Measurements from ENCODE around the gene MADD. TPM values are rescaled to one million over a fixed set of nuclear protein-coding genes. Genes with fewer than 3 reads are reported as not detected.

MADD gene
- total RNA-seq, 1 experiment from 2014 or later, result 42.9 TPM

DNA sequence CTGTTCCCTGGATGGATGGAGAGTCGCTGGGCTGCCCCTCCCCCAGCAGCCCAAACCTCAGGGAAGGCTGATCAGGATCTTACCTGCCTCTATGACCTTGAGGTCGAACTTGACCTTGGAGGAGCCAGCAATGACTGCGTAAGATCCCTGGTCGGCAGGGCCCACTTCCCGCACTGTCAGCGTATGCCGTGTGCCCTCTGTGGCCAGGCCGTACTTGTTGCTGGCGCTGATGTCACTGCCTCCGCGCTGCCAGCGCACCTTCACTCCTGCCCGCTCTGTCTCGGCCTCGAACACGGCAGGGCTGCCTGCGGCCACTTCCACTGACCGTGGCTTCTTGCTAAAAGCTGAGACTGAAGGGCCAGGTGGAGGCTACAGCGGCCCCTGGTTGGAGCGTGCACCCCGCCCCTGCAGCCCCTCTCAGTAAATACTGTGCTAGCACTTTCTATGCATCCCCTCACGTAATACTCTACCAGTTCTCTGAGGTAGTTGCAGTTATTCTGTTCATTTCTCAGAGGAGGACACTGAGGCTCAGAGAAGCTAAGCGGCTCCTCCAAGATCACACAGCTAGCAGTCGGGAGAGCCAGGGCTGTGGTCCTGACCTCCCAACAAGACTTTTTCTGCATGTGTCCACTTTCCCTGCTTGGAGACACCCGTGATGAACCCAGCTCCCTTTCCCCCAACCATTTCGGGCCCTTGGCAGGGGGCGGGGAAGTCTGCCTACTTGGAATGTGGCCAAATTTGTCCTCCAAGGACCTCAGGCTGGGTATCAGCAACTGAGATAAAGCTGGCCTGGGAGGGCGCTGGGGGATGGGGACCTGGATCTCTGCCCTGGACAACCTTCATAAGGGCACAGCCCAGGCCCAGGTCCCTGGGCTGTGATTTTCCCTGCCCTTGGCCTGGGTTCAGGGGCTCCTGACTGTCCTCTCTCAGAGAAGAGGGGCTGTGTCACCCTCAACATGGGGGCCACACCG, 81.5 kb downstream of the MADD start:
- CTCF ChIA-PET, result interaction anchor here (0.6 kb wide), 1 partner anchor 488 kb away, joined by 10 read pairs; no protein-coding TSS in a partner anchor

DNA sequence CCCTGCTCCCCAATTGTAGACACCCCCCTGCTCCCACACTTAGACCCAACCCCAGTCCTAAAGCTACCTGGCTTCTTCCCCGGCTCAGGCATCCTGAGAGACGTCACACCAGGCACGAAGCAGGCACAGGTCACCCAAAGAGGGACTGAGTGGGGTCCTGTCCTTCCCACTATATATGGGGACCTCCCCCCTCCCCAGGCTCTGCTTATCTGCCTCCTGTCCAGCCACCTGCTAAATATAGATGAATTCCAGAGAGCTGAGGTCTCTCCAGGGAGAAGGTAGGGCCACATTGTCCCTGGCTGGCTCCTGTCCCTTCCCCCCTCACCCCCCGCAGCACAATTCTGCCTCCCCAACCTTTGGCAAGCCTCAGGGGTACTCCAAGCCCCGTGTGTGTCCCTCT, 82.6 kb downstream of the MADD start, which contains the start of gene MYBPC3:
MYBPC3 (minus strand) TSS at position 147 of the 400 bp plus-strand sequence; CDS start at position 92, 55 bp downstream.
- Mint-ChIP-seq H3K36me3 (ENCODE audit: insufficient read depth, unreplicated experiment) (no peaks in the 10 kb centered on the region), H3K27ac (ENCODE audit: unreplicated experiment) (no peak within 1 kb of the TSS), H3K4me3 (ENCODE audit: low read depth, unreplicated experiment) (no peak within 1 kb of the TSS), H3K27me3 (ENCODE audit: unreplicated experiment) (peaks cover 12% of the 10 kb centered on the region), H3K9me3 (ENCODE audit: low read depth, unreplicated experiment) (no peaks in the 10 kb centered on the region), H3K4me1 (ENCODE audit: low read depth, unreplicated experiment) (no peaks in the 10 kb centered on the region)
- TF ChIP-seq CTCF (IDR thresholded peaks at IDR 0.05; ENCODE audit: unreplicated experiment), result no peak
- intact Hi-C loops (cut with micrococcal nuclease; ENCODE audit: unreplicated experiment), result loop anchor here (10.0 kb wide), 1 partner anchor 98 kb away; the partner anchor contains the start of gene NR1H3
- CTCF ChIA-PET, result no interaction called here
- DNase-seq, result no peak
- BruUV-seq (replicated peaks), result no TSS peak

More for the DNA sequence above, 81.5 kb downstream of the MADD start:
- TF ChIP-seq CTCF (IDR thresholded peaks at IDR 0.05; ENCODE audit: unreplicated experiment), result no peak
- H3K27me3 Mint-ChIP-seq (ENCODE audit: unreplicated experiment), result peaks cover 23% of the 10 kb centered on the region
- H3K9me3 Mint-ChIP-seq (ENCODE audit: low read depth, unreplicated experiment), result no peaks in the 10 kb centered on the region
- BruUV-seq (replicated peaks), result no TSS peak
- H3K27ac Mint-ChIP-seq (ENCODE audit: unreplicated experiment), result no peak overlapping the region
- intact Hi-C loops (cut with micrococcal nuclease; ENCODE audit: unreplicated experiment), result loop anchor here (10.0 kb wide), 1 partner anchor 97 kb away; the partner anchor contains the start of gene NR1H3
- no peaks in the 10 kb centered on the region for H3K36me3 Mint-ChIP-seq (ENCODE audit: insufficient read depth, unreplicated experiment)
- H3K4me3 Mint-ChIP-seq (ENCODE audit: low read depth, unreplicated experiment), result no peak overlapping the region
- no peaks in the 10 kb centered on the region for H3K4me1 Mint-ChIP-seq (ENCODE audit: low read depth, unreplicated experiment)
- no peak for DNase-seq

- no peak for DNase-seq
- CTCF ChIA-PET, result interaction anchor here (0.8 to 1.1 kb wide), 3 partner anchors 95 to 201 kb away, joined by 4 to 10 read pairs (median 10); partner anchors contain the start of gene NR1H3
- H3K4me3 Mint-ChIP-seq (ENCODE audit: low read depth, unreplicated experiment), result no peak overlapping the region
- H3K36me3 Mint-ChIP-seq (ENCODE audit: insufficient read depth, unreplicated experiment), result no peaks in the 10 kb centered on the region
- no peak for TF ChIP-seq CTCF (IDR thresholded peaks at IDR 0.05; ENCODE audit: unreplicated experiment)
- no peaks in the 10 kb centered on the region for H3K27me3 Mint-ChIP-seq (ENCODE audit: unreplicated experiment)
- intact Hi-C loops (cut with micrococcal nuclease; ENCODE audit: unreplicated experiment), result loop anchor here (10.0 kb wide), 1 partner anchor 99 kb away; the partner anchor contains the start of gene NR1H3
- H3K27ac Mint-ChIP-seq (ENCODE audit: unreplicated experiment), result no peak overlapping the region
- no peaks in the 10 kb centered on the region for H3K4me1 Mint-ChIP-seq (ENCODE audit: low read depth, unreplicated experiment)
- BruUV-seq (replicated peaks), result no TSS peak
- no peaks in the 10 kb centered on the region for H3K9me3 Mint-ChIP-seq (ENCODE audit: low read depth, unreplicated experiment)
These were observed 84.2 kb downstream of the MADD start for GRCh38 chr11:47353978-47354774.

DNA sequence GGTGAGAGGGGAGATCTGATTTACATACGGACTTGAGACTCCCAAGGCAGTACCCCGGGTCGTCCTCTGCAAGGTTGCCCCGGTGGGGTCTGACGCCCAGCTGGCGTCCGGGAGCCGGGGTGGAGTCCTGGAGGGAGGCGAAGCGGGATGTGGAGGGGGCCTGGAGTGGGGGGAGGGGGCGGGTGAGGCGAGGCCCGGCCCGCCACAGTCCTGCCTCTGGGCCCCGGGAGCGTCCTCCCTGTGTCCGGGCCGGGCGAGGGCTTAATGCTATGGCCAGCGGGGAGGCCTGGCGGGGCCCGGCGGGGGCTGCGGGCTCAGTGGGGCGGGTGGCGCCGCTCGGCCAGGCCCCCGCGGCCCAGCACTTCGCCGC, 85.0 kb downstream of the MADD start:
- intact Hi-C loops (cut with micrococcal nuclease; ENCODE audit: unreplicated experiment), result loop anchor here (5.0 to 10.0 kb wide), 2 partner anchors 100 to 178 kb away; partner anchors contain the start of genes ARFGAP2 and NR1H3
- H3K27ac Mint-ChIP-seq (ENCODE audit: unreplicated experiment), result no peak overlapping the region
- no TSS peak for BruUV-seq (replicated peaks)

More for the DNA sequence above, 85.0 kb downstream of the MADD start:
- Mint-ChIP-seq H3K27me3 (ENCODE audit: unreplicated experiment) (no peaks in the 10 kb centered on the region), H3K36me3 (ENCODE audit: insufficient read depth, unreplicated experiment) (no peaks in the 10 kb centered on the region), H3K9me3 (ENCODE audit: low read depth, unreplicated experiment) (no peaks in the 10 kb centered on the region), H3K4me3 (ENCODE audit: low read depth, unreplicated experiment) (no peak overlapping the region), H3K4me1 (ENCODE audit: low read depth, unreplicated experiment) (no peaks in the 10 kb centered on the region)
- CTCF ChIA-PET, result interaction anchor here (0.6 to 1.1 kb wide), 6 partner anchors 74 to 202 kb away, joined by 3 to 10 read pairs (median 4); partner anchors contain the start of gene NR1H3
- DNase-seq, result no peak
- TF ChIP-seq CTCF (IDR thresholded peaks at IDR 0.05; ENCODE audit: unreplicated experiment), result no peak

Data from Calu3 (cell line).